Measurements from ENCODE around the gene MNS1.

GRCh38 chr15:56468401-56468800, 3.5 kb upstream of the MNS1 start:
- no peak for TF ChIP-seq CTCF (IDR thresholded peaks at IDR 0.05 in 2 of 3, conservative IDR thresholded peaks at IDR 0.05 in 1 of 3; ENCODE audit: insufficient read depth in 2 of 3, low read depth in 1 of 3, low read length in 3 of 3)
- TF ChIP-seq MIER1 (IDR thresholded peaks at IDR 0.05; ENCODE audit: low read depth), result no peak
- no peak for TF ChIP-seq PRPF4 (IDR thresholded peaks at IDR 0.05; ENCODE audit: insufficient read depth, low read depth, low read length, poor library complexity, severe bottlenecking)
- TF ChIP-seq REST (IDR thresholded peaks at IDR 0.05; ENCODE audit: borderline replicate concordance), result no peak
- no peak for TF ChIP-seq REST (CRISPR knock-in tag; IDR thresholded peaks at IDR 0.05; ENCODE audit: low read depth)

Measured in K562 (cell line).